HS-5 (cell line): ENCODE results near the gene PCED1B.
"Not testable (repeated sequence)": the region's sequence is repeated elsewhere in the genome, so short reads cannot be mapped to it uniquely, and the experiment has no call there.

Experiments used
- DNase-seq: peaks from one replicate; pipeline ENCODE4 v3.0.0-alpha.2; 2012; ENCODE audit warnings: low read depth

Gene PCED1B

GRCh38 chr12:47166365-47166764 lies 86.9 kb downstream of the PCED1B start:
- DNase-seq, result no peak

DNA sequence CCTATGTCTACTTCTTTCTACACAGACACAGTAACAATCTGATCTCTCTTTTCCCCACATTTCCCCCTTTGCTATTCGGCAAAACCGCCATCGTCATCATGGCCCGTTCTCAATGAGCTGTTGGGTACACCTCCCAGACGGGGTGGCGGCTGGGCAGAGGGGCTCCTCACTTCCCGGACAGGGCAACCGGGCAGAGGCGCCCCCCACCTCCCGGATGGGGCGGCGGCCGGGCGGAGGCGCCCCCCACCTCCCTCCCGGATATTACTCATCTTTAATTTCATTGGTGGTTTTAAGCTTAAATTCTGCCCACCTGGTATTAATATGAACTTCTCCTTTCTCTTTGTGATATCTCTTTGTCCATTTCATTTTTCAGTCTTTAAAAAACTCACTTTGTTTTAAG lies 90.9 kb downstream of the PCED1B start:
- not testable (repeated sequence) for DNase-seq

GRCh38 chr12:47178014-47178413 lies 98.6 kb downstream of the PCED1B start:
- DNase-seq, result no peak

GRCh38 chr12:47182164-47182938 lies 102.9 kb downstream of the PCED1B start:
- not testable (repeated sequence) for DNase-seq

DNA sequence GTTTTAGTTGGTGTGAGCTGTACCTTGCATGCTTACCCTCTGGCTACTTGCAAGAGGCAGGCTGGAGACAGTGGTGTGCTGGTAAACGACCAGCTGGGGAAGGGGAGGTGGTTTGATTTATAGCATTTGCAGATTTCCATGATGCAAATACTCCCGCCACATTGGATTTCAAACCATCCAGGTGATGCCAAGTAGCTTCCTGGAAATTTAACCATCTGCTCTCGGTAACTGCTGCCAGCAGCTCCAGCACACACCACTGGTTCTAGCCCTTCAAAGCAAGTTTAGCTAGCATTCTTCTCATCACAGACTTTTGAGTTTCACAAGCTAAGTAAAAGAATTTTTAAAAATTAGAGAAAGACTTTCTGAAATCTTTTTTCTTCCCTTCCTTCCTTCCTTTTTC lies 104.8 kb downstream of the PCED1B start:
- DNase-seq, result no peak

- DNase-seq, result no peak
Observed at GRCh38 chr12:47184813-47185212, 105.4 kb downstream of the PCED1B start.

DNA sequence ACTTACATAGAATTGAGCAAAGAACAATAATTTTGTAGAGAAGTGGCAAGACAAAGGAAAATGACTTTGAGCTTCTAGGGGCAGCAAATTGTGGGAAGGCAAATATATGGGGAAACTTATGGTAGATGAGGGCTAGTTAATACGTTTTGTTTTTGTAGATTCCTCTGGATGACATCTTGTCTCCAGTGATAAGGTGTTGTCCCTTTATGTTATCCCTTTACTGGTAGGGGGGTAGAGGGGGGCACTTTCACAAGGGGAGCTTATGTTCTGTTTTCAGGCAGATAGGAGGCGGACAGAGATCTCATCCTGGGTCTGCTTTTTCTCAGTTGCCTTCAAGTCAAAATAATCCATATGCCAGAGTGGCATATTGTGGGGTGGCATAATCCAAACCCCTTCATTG lies 106.8 kb downstream of the PCED1B start:
- DNase-seq, result no peak

- peak; percentile 10 for DNase-seq
Observed at GRCh38 chr12:47188576-47189441, 109.4 kb downstream of the PCED1B start.

- no peak for DNase-seq
Observed at GRCh38 chr12:47189728-47190127, 110.3 kb downstream of the PCED1B start.

DNA sequence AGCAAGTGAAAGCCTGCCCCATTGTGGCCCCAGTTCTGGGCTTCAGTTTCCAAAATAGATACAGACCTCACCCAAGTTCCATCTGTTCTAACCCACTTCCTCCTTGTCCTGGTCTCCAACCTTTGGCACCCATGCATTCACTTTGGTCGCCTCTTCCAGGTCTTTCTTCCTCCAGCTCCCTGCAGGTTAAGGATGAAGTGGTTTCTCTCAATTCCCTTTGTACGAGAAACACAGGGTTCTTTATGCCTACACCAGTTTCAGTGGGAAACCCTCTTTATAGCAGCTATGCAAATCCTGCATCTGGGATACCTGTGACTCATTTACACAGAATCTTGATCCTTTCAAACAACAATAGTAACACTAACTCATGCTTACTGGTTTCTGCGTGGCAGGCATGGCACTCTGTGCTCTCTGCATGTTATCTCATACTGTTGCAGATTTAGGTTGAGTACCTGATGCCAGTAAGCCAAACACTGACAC lies 110.9 kb downstream of the PCED1B start:
- no peak for DNase-seq

DNA sequence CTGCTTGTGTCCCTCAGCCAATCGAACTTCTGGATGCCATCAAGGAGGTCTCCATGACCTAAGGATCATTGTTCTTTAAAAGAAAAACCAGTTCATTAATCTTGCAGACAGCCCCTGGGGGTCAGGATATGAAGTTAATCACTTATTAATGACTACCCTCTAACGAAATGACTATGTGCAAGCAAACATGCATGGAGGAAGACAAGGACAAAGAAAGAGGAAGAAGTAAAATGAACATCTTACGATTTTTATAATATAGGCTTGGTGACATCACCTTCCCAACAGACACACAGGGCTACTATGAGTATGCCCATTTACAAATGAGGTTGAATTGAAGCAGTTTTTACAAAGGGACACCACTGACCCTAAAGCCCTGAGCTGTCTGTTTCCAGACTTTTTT lies 111.5 kb downstream of the PCED1B start:
- DNase-seq, result no peak

GRCh38 chr12:47192051-47192450 lies 112.6 kb downstream of the PCED1B start:
- no peak for DNase-seq

DNA sequence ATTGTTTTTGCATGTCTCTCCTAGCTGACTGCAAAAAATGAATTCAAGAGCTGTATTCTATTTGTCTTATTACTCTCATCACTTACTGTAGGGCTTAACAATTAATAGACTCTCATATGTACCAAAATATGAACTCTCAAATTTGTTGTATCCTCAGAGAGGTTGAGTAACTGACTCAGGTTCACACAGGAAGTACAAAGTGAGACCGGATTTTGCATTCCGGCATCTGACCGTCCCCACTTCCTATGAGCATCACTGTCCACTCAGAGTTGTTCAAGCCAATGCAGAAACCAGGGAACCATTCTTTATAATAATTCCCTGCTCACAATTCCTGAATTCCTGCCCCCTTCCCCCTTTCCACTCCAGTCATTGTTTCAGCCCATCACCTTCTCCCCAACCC lies 113.6 kb downstream of the PCED1B start:
- DNase-seq, result no peak

GRCh38 chr12:47194501-47194900 lies 115.1 kb downstream of the PCED1B start:
- DNase-seq, result no peak

- DNase-seq, result no peak
Observed at GRCh38 chr12:47200446-47200845, 121.0 kb downstream of the PCED1B start.

DNA sequence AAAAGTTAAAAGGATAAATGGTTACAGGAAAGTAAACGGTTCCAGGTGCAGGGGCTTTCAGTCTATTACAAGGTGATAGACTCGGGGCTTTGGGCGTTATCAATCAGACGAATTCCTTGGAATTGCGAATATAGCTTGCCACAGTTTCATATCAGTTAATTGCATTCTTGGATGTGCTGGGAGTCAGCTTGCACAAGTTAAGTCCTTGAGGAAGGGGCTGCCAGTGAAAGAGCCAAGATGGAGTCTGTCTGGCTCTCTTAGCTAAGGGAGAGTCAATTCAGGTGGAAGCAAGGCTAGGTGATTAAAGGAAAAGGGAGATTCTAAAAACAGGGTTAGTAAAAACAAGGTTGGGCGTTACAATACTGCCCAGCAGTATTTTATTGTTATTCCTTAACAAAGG lies 121.8 kb downstream of the PCED1B start:
- DNase-seq, result not testable (repeated sequence)

- DNase-seq, result no peak
Observed at GRCh38 chr12:47202176-47202575, 122.8 kb downstream of the PCED1B start.

DNA sequence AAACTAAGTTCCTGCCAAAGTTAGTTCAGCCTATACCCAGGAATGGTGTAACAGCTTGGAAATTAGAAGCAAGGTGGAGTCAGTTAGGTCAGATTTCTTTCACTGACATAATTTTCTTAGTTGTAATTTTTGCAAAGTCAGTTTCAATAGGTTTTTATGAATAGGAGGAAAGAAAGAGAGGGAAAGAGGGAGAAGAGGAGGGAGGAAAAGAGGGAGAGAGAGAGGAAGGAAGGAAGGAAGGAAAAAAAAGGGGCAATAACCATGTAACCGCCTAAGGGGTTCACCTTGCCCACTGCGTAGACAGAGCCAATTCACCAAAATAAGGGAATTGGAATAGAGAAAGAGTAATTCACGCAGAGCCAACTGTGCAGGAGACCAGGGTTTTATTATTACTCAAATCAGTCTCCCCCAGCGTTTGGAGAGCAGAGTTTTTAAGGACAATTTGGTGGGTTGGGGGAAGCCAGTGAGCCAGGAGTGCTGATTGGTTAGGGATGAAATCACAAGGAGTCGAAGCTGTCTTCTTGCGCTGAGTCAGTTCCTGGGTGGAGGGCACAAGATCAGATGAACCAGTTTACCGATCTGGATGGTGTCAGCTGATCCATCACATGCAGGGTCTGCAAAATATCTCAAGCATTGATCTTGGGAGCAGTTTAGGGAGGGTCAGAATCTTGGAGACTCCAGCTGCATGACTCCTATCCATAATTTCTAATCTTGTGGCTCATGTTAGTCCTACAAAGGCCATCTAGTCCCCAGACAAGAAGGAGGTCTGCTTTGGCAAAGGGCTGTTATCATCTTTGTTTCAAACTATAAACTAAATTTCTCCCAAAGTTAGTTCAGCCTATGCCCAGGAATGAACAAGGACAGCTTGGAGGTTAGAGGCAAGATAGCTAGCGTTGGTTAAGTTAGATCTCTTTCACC lies 126.4 kb downstream of the PCED1B start:
- DNase-seq, result no peak

DNA sequence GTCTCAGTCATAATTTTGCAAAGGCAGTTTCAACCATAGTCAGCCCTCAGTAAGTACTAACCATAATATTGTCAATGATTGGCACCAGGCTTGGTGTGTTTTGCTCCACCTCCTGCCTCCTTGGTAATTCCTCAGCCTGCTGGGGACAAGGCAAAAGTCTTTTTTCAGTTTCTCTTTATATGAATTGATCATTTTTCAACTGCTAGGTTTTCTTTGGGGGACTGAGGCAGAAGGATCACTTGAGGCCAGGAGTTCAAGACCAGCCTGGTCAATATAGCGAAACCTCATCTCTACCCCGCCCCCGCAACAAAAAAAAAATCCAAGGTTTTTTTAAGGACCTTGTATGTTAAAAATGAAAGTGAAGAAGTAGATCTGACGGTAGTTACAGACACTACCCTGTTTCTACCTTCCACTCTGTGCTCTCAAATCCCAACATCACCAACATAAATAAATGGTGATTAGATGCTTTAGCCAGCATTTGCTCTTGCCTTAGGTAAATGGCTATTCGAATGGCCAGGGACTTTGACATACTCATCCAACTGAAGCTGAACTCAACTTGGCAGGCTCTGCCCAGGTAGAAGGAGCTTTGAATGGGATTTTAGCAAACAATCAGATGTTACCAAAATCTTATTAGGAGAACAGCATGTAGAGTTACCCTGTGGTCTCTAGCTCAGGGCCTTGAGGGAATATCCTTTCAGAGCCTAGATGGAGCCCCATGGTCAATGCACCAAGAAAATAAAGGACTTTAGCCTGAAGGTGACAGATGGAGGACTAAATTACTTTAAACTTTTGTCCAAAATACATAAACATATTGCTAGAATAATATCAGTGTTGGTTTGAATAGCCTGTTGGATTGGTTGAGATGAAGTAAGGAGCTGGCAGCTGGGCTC lies 127.3 kb downstream of the PCED1B start:
- no peak for DNase-seq

DNA sequence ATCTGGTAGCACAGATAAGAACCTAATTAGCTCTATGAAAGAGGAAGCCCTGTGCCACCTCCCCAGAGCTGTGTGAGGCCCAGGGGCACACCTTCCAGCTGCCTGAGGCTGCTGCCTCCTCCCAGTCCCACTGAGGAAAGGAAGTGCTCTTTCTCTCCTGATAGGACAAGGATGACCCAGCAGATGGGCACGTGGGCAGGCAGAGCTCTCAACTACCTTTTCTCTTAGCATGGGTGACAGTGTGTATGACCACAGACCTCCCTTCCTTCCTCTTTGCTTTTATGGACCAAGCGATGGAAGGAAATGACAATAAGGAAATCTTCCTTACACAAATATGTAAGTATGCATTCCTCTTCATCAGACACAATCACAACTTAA lies 127.9 kb downstream of the PCED1B start:
- DNase-seq, result no peak

- no peak for DNase-seq
Observed at GRCh38 chr12:47207829-47208248, 128.4 kb downstream of the PCED1B start.
